Keratinocyte (primary cell): ENCODE measurements around the gene HIC2. TPM values are rescaled to one million over a fixed set of nuclear protein-coding genes. Genes with fewer than 3 reads are reported as not detected.
"Not testable (repeated sequence)": the region's sequence is repeated elsewhere in the genome, so short reads cannot be mapped to it uniquely, and the experiment has no call there.

ENCODE experiments used
- DNase-seq: peaks from one replicate; pipeline ENCODE4 v3.0.0-alpha.2; 2011; ENCODE audit warnings: low read depth, missing footprints, low spot score
- FAIRE-seq: peaks from 2 replicates; lab custom pipeline; 2011; peaks lifted over from hg19 to GRCh38; lab: Jason Lieb, UNC
- H2AFZ ChIP-seq: 2 replicates; pipeline ENCODE4 v1.6.0; 2012; ENCODE audit warnings: low read length, control low read depth, inconsistent platforms; ENCODE audit not compliant: control insufficient read depth
- H3K27ac ChIP-seq: 2 replicates; pipeline ENCODE4 v1.5.1; 2011; ENCODE audit warnings: low read length; ENCODE audit not compliant: control insufficient read depth, insufficient read depth
- H3K27me3 ChIP-seq: 3 replicates; pipeline ENCODE4 v1.6.0; 2011; ENCODE audit warnings: low read length; ENCODE audit not compliant: control insufficient read depth, insufficient read depth; ENCODE audit errors: extremely low read depth
- H3K36me3 ChIP-seq, 2 experiments: 2 replicates in 1 of 2; 3 replicates in 1 of 2; pipeline ENCODE4 v1.5.1; 2011; ENCODE audit warnings: low read length in 2 of 2, mild to moderate bottlenecking in 1 of 2; ENCODE audit not compliant: control insufficient read depth in 2 of 2, insufficient read depth in 2 of 2; ENCODE audit errors: extremely low read depth in 1 of 2
- H3K4me1 ChIP-seq: 3 replicates; pipeline ENCODE4 v1.5.1; 2011; ENCODE audit warnings: low read length; ENCODE audit not compliant: control insufficient read depth, insufficient read depth; ENCODE audit errors: extremely low read depth
- H3K4me2 ChIP-seq: 3 replicates; pipeline ENCODE4 v1.6.0; 2011; ENCODE audit warnings: low read depth, low read length; ENCODE audit not compliant: control insufficient read depth, insufficient read depth; ENCODE audit errors: extremely low read depth
- H3K4me3 ChIP-seq, 3 experiments: fragments of 200-600 bp in 1 of 3; sonication (generic) in 1 of 3; 2 replicates in 2 of 3; 3 replicates in 1 of 3; pipeline ENCODE4 v1.5.1; 2011 to 2016; ENCODE audit warnings: low read length in 3 of 3, mild to moderate bottlenecking in 3 of 3, control low read depth in 2 of 3, inconsistent platforms in 1 of 3, low read depth in 1 of 3, mixed read lengths in 1 of 3, mixed run types in 1 of 3, moderate library complexity in 1 of 3; ENCODE audit not compliant: control insufficient read depth in 2 of 3, insufficient read depth in 2 of 3; ENCODE audit errors: extremely low read depth in 1 of 3
- H3K79me2 ChIP-seq: 2 replicates; pipeline ENCODE4 v1.6.0; 2012; ENCODE audit warnings: low read length; ENCODE audit not compliant: control insufficient read depth, insufficient read depth
- H3K9ac ChIP-seq: 3 replicates; pipeline ENCODE4 v1.6.0; 2011; ENCODE audit warnings: low read length; ENCODE audit not compliant: control insufficient read depth, insufficient read depth; ENCODE audit errors: extremely low read depth
- H3K9me1 ChIP-seq: 3 replicates; pipeline ENCODE4 v1.6.0; 2011; ENCODE audit warnings: low read length; ENCODE audit not compliant: control insufficient read depth, insufficient read depth; ENCODE audit errors: extremely low read depth
- H3K9me3 ChIP-seq: 2 replicates; pipeline ENCODE4 v1.5.1; 2012; ENCODE audit warnings: low read depth, low read length; ENCODE audit not compliant: control insufficient read depth
- H4K20me1 ChIP-seq: 3 replicates; pipeline ENCODE4 v1.6.0; 2011; ENCODE audit warnings: low read length; ENCODE audit not compliant: control insufficient read depth, insufficient read depth; ENCODE audit errors: extremely low read depth
- EZH2 ChIP-seq: IDR thresholded peaks from one replicate; pipeline ENCODE4 v1.6.1; 2012; ENCODE audit warnings: inconsistent platforms, mild to moderate bottlenecking, low read length, moderate library complexity
- dilution Hi-C: fragments of 300-500 bp; cut with MboI; formaldehyde crosslinking; loops from one replicate; pipeline ENCODE4 v1.7.0; 2020; ENCODE audit warnings: low sequenced_read_pairs; ENCODE audit not compliant: extremely low pct_ligation_motif_present
- polyA plus RNA-seq, 5 experiments: library from polyadenylated mRNA; depleted of rRNA in 3 of 5; stranded (reverse) in 3 of 5; stranded (forward) in 1 of 5; unstranded in 1 of 5; fragments of >200 nt; gene quantifications; 1 replicate in 1 of 5; 2 replicates in 3 of 5; 3 replicates in 1 of 5; pipeline versions ENCODE4 v1.2.1 to v1.2.3, GENCODE V29; 2011 to 2012; ENCODE audit warnings: missing spikeins in 2 of 5, low read depth in 1 of 5, low replicate concordance in 1 of 5
- TF ChIP-seq, protein P1 (sequence below), 3 experiments: IDR thresholded peaks in 1 of 3; conservative IDR thresholded peaks in 1 of 3; optimal IDR thresholded peaks in 1 of 3; 2 replicates in 2 of 3; 3 replicates in 1 of 3; pipeline versions ENCODE3 to v1.5.1; 2011; ENCODE audit warnings: low read length in 3 of 3, mild to moderate bottlenecking in 3 of 3, moderate library complexity in 2 of 3, control low read depth in 1 of 3, inconsistent platforms in 1 of 3; ENCODE audit not compliant: insufficient read depth in 2 of 3; ENCODE audit errors: extremely low read depth in 1 of 3

HIC2 gene
- polyA plus RNA-seq, 1 donor (not counting 4 experiments of a cell fraction or from before 2014, with no cell fraction given): 1.2 TPM

DNA sequence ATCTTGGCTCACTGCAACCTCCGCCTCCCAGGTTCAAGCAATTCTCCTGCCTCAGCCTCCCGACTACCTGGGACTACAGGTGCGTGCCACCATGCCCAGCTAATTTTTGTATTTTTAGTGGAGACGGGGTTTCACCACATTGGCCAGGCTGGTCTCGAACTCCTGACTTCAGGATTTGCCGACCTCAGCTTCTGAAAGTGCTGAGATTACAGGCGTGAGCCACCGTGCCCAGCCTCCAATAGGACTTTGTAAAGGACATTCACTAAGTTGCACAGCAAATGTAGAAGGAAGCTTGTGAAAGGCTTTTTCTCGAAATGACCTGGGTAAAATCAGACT lies 37.8 kb downstream of the HIC2 start:
- H3K27ac ChIP-seq, H3K79me2 ChIP-seq, H3K9me1 ChIP-seq, FAIRE-seq, DNase-seq, H3K36me3 ChIP-seq, H3K4me3 ChIP-seq, H3K4me2 ChIP-seq, H4K20me1 ChIP-seq, H2AFZ ChIP-seq, dilution Hi-C loops, H3K9ac ChIP-seq, H3K9me3 ChIP-seq, H3K4me1 ChIP-seq, H3K27me3 ChIP-seq: not testable (repeated sequence)

DNA sequence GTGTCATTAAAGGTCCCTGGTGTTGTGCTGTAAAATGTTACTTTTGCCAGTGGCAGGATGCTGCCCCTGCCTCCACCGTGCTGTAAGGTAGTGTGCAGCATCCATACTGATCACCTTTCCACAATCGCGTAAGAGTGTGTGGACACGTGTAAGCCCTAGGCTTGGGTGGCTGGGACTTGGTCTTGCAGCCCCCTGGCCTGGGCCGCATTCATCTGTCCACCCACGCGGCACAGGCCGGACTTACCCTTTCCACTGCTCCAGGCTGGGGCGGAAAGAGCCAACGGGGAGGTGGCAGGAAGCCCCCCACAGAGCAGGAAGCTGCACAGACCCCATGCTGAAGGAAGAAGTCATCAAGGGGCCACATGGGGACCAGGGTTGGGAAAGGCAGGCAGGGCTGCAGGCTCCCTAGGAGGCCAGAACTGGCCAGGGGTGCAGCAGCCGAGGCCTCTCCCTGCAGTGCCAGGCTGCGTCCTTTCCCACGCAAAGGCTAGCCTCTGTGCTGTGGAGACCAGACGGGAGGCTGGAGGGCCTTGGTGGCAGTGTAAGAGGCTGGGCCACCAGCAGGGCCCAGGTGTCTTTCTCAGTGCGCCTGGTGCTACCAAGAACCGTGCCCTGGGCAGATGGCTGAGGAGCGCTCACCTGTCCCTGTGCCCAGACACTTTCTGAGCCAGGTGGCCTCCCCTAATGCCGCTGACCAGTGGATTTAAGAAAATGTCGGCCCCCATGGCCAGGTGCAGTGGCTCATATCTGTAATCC lies 38.3 kb downstream of the HIC2 start:
- no peaks in the 10 kb centered on the region for H3K36me3 ChIP-seq
- H2AFZ ChIP-seq: no peak overlapping the region
- no peak overlapping the region for H3K9ac ChIP-seq
- no peaks in the 10 kb centered on the region for H3K4me1 ChIP-seq
- dilution Hi-C loops: no loop called here
- DNase-seq: no peak
- no peaks in the 10 kb centered on the region for H3K27me3 ChIP-seq
- no peaks in the 10 kb centered on the region for H3K79me2 ChIP-seq
- TF ChIP-seq EZH2: no peak
- TF ChIP-seq, protein P1, sequence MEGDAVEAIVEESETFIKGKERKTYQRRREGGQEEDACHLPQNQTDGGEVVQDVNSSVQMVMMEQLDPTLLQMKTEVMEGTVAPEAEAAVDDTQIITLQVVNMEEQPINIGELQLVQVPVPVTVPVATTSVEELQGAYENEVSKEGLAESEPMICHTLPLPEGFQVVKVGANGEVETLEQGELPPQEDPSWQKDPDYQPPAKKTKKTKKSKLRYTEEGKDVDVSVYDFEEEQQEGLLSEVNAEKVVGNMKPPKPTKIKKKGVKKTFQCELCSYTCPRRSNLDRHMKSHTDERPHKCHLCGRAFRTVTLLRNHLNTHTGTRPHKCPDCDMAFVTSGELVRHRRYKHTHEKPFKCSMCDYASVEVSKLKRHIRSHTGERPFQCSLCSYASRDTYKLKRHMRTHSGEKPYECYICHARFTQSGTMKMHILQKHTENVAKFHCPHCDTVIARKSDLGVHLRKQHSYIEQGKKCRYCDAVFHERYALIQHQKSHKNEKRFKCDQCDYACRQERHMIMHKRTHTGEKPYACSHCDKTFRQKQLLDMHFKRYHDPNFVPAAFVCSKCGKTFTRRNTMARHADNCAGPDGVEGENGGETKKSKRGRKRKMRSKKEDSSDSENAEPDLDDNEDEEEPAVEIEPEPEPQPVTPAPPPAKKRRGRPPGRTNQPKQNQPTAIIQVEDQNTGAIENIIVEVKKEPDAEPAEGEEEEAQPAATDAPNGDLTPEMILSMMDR (optimal IDR thresholded peaks at IDR 0.05 in 1 of 3, IDR thresholded peaks at IDR 0.05 in 1 of 3, conservative IDR thresholded peaks at IDR 0.05 in 1 of 3; ENCODE audit: extremely low read depth in 1 of 3, insufficient read depth in 2 of 3, low read length in 3 of 3): no peak
- no peak overlapping the region for H3K4me2 ChIP-seq
- no peaks in the 10 kb centered on the region for H3K9me1 ChIP-seq
- no peak overlapping the region for H3K27ac ChIP-seq
- H3K9me3 ChIP-seq: no peaks in the 10 kb centered on the region
- no peak for FAIRE-seq
- no peaks in the 10 kb centered on the region for H4K20me1 ChIP-seq
- H3K4me3 ChIP-seq: no peak overlapping the region
